IPS-20b (cell line): Measurements from ENCODE around the gene ATP10A.
"Not testable (repeated sequence)": the region's sequence is repeated elsewhere in the genome, so short reads cannot be mapped to it uniquely, and the experiment has no call there.

ENCODE experiments used
- H3K27ac ChIP-seq: one replicate; pipeline ENCODE4 v1.5.1; 2013; ENCODE audit warnings: low read length
- H3K27me3 ChIP-seq: 2 replicates; pipeline ENCODE4 v1.6.1; 2013; ENCODE audit warnings: mild to moderate bottlenecking, low read length, inconsistent platforms; ENCODE audit not compliant: insufficient read depth
- H3K36me3 ChIP-seq: 2 replicates; pipeline ENCODE4 v1.6.1; 2013; ENCODE audit warnings: low read depth, mild to moderate bottlenecking, inconsistent platforms, low read length, moderate library complexity; ENCODE audit not compliant: insufficient read depth
- H3K4me1 ChIP-seq: 2 replicates; pipeline ENCODE4 v1.6.1; 2013; ENCODE audit warnings: mild to moderate bottlenecking, control low read depth, inconsistent platforms, low read length, moderate library complexity; ENCODE audit not compliant: insufficient read depth
- H3K4me3 ChIP-seq: 2 replicates; pipeline ENCODE4 v1.5.1; 2013; ENCODE audit warnings: mild to moderate bottlenecking, low read length, inconsistent platforms
- H3K9ac ChIP-seq: 2 replicates; pipeline ENCODE4 v1.6.1; 2013; ENCODE audit warnings: low read depth, mild to moderate bottlenecking, inconsistent platforms, low read length, moderate library complexity
- H3K9me3 ChIP-seq: 2 replicates; pipeline ENCODE4 v1.6.1; 2013; ENCODE audit warnings: mild to moderate bottlenecking, low read depth, low read length, inconsistent platforms; ENCODE audit not compliant: insufficient read depth

Gene ATP10A

DNA sequence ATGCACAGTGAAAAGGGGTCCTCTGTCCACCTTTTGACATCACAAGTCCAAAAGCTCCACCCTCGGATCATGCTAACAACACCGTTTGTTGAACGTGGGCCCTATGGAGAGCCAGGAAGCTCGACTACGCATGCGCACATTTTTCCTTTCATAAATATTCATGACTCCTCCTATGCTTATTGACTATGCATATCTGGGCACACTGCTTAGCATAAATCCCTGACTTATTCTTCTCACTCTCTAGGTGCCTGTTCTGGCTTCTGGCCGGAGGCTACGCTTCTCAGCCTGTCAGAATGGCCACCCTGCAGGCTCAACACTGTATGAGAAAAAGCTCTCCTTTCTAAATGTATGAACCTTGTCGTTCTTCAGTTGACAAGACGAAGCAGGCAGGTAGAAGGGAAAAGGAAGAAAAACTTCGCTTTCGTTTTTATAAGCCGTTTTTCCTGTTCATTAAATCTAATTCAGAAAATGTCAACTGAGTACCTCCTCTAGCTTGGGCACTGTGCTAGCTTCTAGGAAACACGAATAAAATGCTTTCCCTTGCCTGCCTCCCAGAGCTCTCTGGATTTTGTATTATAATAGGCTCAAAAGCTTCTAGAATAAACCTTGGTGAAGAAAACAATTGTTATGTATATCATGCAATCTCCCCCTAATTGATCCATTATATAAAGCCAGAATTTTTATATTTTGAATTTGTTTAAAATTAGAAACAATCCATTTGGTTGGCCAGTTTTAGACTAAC, 207.7 kb downstream of the ATP10A start:
- Histone ChIP-seq H3K4me1 (peaks cover 17% of the 10 kb centered on the region), H3K9ac (no peak overlapping the region), H3K27ac (no peak overlapping the region), H3K4me3 (peak overlapping the region; percentile 34; the same call in 1 of the 2 replicates), H3K9me3 (no peaks in the 10 kb centered on the region), H3K36me3 (no peaks in the 10 kb centered on the region), H3K27me3 (peaks cover 9% of the 10 kb centered on the region; the same call in 1 of the 2 replicates)

DNA sequence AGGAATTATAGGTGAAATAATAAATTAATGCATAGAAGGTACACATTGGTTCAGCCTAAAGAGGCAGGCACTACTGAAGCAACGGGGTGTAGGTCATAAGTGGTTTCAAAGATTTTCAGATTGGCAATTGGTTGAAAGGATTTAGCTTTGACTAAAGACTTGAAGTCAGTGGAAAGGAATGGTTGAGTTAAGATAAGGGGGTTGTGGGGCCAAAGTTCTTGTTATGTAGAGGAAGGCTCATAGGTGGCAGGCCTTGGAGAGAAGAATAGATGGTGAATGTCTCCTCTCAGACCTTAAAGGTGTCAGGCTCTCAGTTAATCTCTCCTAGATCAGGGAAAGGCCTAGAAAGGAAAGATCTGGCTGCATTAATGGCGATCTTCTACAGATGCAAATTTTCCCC, 209.8 kb downstream of the ATP10A start:
- H3K4me3 ChIP-seq = no peak overlapping the region
- no peaks in the 10 kb centered on the region for H3K36me3 ChIP-seq
- H3K27ac ChIP-seq = no peak overlapping the region
- no peak overlapping the region for H3K9ac ChIP-seq
- peaks cover 17% of the 10 kb centered on the region for H3K4me1 ChIP-seq
- H3K9me3 ChIP-seq = no peaks in the 10 kb centered on the region
- H3K27me3 ChIP-seq = peaks cover 28% of the 10 kb centered on the region

GRCh38 chr15:25652704-25653103, 210.4 kb downstream of the ATP10A start:
- peaks cover 17% of the 10 kb centered on the region for H3K4me1 ChIP-seq
- H3K27ac ChIP-seq = no peak overlapping the region
- no peaks in the 10 kb centered on the region for H3K36me3 ChIP-seq
- no peak overlapping the region for H3K9ac ChIP-seq
- peaks cover 34% of the 10 kb centered on the region for H3K27me3 ChIP-seq
- H3K9me3 ChIP-seq = no peaks in the 10 kb centered on the region
- H3K4me3 ChIP-seq = no peak overlapping the region

DNA sequence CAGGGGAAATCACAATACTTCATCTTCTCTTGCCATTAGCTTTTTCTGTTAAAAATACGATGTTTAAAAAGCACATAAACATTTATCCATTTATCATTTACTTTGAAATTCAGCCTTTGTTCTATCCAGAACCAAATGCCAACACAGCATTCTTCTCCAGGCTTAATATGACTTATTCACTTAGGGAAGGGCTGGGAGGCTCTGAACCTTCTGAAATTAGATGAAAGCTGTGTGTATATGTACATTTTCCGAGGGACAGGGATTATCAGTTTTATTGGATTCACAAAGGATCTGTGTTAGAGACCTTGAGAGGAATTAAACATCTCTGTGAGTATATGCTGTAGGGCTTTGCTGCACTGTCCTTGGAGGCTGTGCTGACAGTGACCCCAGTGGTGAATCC, 213.7 kb downstream of the ATP10A start:
- H3K9ac ChIP-seq = no peak overlapping the region
- peaks cover 6% of the 10 kb centered on the region; the same call in 1 of the 2 replicates for H3K4me1 ChIP-seq
- H3K9me3 ChIP-seq = no peaks in the 10 kb centered on the region
- no peak overlapping the region for H3K4me3 ChIP-seq
- H3K27ac ChIP-seq = no peak overlapping the region
- peaks cover 67% of the 10 kb centered on the region for H3K27me3 ChIP-seq
- H3K36me3 ChIP-seq = no peaks in the 10 kb centered on the region

GRCh38 chr15:25643120-25643519, 220.0 kb downstream of the ATP10A start:
- Histone ChIP-seq H3K36me3 (no peaks in the 10 kb centered on the region), H3K27me3 (peaks cover 100% of the 10 kb centered on the region), H3K9ac (no peak overlapping the region), H3K4me3 (peak overlapping the region; percentile 51; the same call in 1 of the 2 replicates), H3K27ac (no peak overlapping the region), H3K9me3 (no peaks in the 10 kb centered on the region), H3K4me1 (peaks cover 15% of the 10 kb centered on the region; the same call in 1 of the 2 replicates)

GRCh38 chr15:25641762-25642161, 221.4 kb downstream of the ATP10A start:
- Histone ChIP-seq H3K4me3 (no peak overlapping the region), H3K9ac (no peak overlapping the region), H3K36me3 (no peaks in the 10 kb centered on the region), H3K9me3 (no peaks in the 10 kb centered on the region), H3K4me1 (peaks cover 27% of the 10 kb centered on the region; the same call in 1 of the 2 replicates), H3K27ac (no peak overlapping the region), H3K27me3 (peaks cover 100% of the 10 kb centered on the region)

DNA sequence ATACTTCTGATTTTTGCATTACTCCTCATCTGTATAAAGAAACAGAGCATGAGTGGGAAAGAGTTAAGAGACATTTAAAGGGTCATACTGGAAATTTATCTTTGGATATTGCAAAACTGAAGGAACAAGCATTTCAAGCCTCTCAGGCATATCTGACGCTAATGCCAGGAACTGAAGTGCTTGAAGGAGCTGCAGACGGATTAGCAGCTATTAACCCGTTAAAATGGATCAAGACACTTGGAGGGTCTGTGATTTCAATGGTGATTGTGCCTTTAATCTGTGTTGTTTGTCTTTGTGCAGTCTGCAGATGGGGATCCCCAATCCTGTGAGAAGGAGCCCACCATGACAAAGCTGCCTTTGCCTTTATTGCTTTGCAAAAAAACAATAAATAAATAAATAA, 221.8 kb downstream of the ATP10A start:
- H3K27me3 ChIP-seq = peaks cover 100% of the 10 kb centered on the region
- H3K9me3 ChIP-seq = no peaks in the 10 kb centered on the region
- no peaks in the 10 kb centered on the region for H3K36me3 ChIP-seq
- no peak overlapping the region for H3K4me3 ChIP-seq
- no peak overlapping the region for H3K9ac ChIP-seq
- no peak overlapping the region for H3K27ac ChIP-seq
- peaks cover 29% of the 10 kb centered on the region; the same call in 1 of the 2 replicates for H3K4me1 ChIP-seq

DNA sequence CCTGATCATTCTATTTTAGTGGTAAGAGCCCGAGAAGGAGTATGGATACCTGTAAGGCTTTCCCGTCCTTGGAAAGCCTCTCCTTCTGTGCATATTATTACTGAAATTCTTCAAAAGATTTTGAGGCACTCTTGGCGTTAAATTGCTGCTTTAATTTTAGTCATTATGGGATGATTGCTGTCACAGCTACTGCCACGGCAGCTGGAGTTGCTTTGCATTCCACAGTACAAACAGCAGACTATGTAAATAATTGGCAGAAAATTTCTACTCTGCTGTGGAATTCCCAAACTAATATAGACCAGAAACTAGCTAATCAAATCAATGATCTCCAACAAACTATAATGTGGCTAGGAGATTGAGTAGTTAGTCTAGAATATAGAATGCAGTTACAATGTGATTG, 222.2 kb downstream of the ATP10A start:
- H3K27ac ChIP-seq, H3K9me3 ChIP-seq, H3K4me3 ChIP-seq, H3K36me3 ChIP-seq, H3K9ac ChIP-seq: not testable (repeated sequence)
- Histone ChIP-seq H3K27me3 (peaks cover 100% of the 10 kb centered on the region), H3K4me1 (peaks cover 29% of the 10 kb centered on the region; the same call in 1 of the 2 replicates)

DNA sequence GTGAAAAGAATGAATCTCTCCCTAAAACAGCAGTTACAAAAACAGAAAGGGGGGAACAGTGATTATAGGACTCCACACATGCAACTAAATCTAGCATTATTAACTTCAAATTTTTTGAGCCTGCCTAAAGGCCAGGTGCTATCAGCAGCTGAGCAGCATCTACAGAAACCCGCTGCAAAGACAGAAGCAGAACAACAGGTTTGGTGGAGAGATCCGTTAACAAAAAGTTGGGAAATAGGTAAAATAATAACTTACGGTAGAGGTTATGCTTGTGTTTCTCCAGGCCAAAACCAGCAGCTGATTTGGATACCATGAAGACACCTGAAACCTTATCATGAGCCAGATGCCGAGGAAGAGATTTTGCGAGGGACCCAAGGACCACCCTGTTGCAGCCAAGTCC, 222.7 kb downstream of the ATP10A start:
- peaks cover 99% of the 10 kb centered on the region for H3K27me3 ChIP-seq
- no peak overlapping the region for H3K9ac ChIP-seq
- H3K4me3 ChIP-seq = no peak overlapping the region
- H3K36me3 ChIP-seq = no peaks in the 10 kb centered on the region
- H3K9me3 ChIP-seq = no peaks in the 10 kb centered on the region
- peaks cover 29% of the 10 kb centered on the region; the same call in 1 of the 2 replicates for H3K4me1 ChIP-seq
- no peak overlapping the region for H3K27ac ChIP-seq

- not testable (repeated sequence) for H3K9ac ChIP-seq, H3K36me3 ChIP-seq, H3K4me3 ChIP-seq, H3K9me3 ChIP-seq, H3K27ac ChIP-seq
- peaks cover 60% of the 10 kb centered on the region for H3K27me3 ChIP-seq
- peaks cover 17% of the 10 kb centered on the region; the same call in 1 of the 2 replicates for H3K4me1 ChIP-seq
Measured at GRCh38 chr15:25636486-25636885, 226.6 kb downstream of the ATP10A start.

DNA sequence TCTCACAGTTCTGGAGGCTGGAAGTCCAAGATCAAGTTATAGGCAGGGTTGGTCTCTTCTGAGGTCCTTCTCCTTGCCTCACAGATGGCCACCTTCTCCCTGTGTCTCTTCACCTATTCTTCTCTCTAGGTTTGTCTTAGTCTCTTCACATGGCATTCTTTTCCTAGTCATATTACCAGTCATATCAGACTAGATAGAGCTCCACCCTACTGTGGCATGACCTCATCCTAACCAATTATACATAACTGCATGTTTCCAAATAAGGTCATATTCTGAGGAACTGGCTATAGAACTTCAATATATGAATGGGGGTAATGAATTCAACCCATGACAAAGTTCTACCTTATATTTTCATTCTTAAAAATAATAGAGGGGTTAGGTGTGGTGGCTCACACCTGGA, 227.9 kb downstream of the ATP10A start:
- Histone ChIP-seq H3K9ac (no peak overlapping the region), H3K27ac (no peak overlapping the region), H3K4me1 (peaks cover 17% of the 10 kb centered on the region; the same call in 1 of the 2 replicates), H3K36me3 (no peaks in the 10 kb centered on the region), H3K27me3 (peaks cover 47% of the 10 kb centered on the region), H3K9me3 (no peaks in the 10 kb centered on the region), H3K4me3 (no peak overlapping the region)

GRCh38 chr15:25633862-25634261, 229.3 kb downstream of the ATP10A start:
- Histone ChIP-seq H3K27me3 (peaks cover 33% of the 10 kb centered on the region), H3K9me3 (no peaks in the 10 kb centered on the region), H3K4me3 (no peak overlapping the region), H3K27ac (no peak overlapping the region), H3K36me3 (no peaks in the 10 kb centered on the region), H3K9ac (no peak overlapping the region), H3K4me1 (peaks cover 17% of the 10 kb centered on the region; the same call in 1 of the 2 replicates)
